Measurements from ENCODE around the gene ARPC2.
A peak's percentile ranks its signal among the peaks of the same experiment; 100 is the strongest.

The ARPC2 gene

DNA sequence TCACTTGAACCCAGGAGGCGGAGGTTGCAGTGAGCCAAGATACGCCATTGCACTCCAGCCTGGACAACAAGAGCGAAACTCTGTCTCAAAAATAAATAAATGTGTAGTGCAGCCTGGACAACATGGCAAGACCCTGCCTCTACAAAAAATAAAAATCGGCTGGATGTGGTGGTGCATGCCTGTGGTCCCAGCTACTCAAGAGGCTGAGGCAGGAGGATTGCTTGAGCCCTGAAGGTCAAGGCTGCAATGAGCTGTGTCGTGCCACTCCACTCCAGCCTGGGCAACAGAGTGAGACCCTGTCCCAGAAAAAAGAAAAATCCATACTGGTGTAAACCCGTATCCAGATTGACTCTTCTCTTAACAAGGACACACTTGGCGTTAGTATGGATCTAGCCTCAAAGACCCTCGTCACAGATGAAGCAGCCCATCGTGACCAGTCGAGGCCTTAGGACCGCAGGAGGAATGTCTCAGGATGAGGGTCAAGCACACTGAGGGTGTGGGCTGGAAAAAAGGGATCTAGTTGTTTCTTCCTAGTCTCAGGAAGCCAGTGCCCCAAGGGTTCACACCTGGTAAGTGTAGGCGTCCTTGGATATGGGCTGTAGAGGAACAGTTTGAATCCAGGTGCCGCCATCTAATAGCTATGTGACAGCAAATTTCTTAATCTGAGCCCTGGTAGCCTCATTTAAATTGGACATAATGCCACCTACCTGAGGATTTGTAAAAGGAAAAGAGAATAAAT lies 39.8 kb downstream of the ARPC2 start:
- DNase-seq, result no peak

DNA sequence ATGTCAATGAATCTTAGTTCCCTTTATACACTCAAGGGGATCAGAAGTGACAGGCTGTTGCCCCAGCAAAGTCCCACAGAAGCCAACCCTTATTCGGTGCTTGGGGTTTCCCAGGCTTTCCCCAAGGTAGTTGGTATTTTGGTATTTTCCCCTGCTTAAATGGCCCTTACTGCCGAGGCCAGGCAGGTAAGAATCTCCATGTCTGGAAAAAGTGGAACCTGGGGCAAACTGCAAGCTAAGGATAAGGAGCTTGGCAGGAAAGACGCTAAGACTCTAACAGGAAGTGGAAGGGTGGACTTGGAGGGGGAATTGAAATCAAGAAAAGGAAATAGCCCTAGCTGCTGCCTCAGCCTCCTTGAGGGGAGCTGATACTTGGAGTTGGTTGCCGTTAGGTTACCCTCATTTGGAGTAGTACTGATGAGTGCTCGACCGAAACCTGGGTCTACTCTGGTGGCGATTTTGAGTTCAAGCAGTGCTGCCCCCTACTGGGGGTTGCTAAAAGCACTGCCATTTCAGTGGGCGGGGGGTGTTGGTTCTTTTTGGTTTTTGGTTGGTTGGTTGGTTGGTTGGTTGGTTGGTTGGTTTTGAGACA lies 40.5 kb downstream of the ARPC2 start:
- peak; percentile 76 to 81 for DNase-seq

DNA sequence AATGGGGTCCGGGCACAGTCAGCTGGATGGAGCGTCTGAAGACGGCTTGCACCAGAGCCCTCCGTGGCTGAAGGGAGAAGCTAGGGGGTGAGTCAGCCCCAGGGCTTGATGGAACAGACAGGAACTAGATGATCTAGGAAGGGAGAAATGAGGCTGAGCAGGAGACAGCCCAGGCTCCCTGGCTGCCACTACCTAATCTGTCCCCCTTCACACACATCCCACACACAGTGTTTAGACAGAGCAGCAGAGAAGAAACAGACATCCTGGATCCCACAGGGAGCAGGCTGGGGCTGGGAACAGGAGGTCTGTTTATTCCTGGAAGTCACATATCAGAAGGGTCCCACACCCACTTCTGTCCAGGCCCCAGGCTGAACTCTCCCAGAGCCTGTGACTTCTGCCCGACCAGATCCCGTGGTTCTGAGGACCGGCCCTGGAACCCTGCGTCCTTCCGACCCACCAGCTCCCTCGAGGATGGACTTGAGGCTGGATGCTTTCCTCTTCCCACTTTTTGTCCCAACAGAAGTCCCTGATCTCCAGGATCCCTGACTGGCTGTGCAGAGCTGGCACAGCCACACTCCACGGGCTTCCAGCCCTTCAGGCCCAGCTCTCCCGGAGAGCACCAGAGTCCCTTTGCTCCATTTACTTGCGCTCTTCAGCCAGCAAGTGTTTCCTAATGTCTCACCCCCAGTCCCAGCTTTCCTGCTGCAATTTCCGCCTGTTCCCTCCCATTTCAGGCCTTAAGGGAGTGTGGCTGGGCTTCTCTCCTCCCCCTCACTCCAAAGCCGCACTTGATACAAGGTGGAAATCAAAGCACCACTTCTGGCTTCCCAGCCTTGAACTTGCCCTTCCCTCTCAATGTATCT lies 42.3 kb downstream of the ARPC2 start:
- DNase-seq, result peak in 1 of 2 donors; percentile 34

DNA sequence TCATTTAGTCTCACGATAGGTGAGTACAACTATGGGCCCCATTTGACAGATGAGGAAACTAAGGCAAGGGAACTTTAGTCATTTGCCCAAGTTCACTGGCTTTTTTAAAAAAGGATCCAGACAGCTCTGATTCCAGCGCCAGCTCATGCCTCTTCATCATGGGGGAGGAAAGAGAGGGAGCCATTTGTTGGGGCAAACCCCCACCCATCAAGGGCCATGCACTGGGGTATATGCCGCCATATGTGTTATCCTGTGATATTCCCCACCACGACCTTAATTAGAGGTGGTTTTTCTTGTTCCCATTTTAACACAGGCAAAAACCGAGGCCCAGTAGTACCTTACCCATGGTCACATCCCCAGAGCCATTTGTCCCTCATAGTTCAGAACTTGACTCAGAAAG lies 43.2 kb downstream of the ARPC2 start:
- no peak for DNase-seq

DNA sequence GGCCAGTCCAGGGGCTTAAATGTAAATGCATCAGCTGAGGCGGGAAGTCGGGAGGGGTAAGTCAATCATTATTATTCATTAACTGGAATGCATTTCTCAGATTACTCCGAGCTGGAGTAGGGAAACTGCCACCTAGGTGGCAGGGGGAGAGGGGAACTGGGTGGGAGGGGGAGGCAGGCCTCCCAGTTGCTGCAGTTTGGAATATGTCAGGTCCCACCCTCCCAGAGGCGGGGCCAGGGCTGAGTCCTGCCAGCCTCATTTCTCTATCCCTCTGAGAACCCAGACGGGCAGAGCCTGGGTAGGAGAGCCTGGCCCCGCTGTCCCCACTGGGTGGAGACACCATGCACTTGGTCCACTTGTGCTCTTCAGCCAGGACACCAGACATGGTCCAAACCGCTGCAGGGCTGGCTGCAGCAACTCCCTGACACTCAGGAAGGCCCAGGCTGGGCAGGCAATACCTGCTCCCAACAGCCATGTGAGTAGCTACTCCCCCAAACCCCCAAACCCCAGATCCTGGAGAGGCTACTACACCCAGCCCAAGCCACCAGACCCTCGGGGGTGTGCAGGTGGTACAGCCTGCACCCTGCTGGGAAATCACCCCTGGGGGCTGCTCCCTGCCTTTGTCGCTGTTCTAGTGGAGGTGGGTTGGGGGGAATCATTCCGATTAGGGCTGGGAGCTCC lies 43.9 kb downstream of the ARPC2 start, which contains the start of gene GPBAR1:
Gene GPBAR1, plus strand, starts transcription at position 274 of the 681 bp plus-strand sequence. CDS start 1,710 bp downstream, outside the sequence.
- no peak for DNase-seq

DNA sequence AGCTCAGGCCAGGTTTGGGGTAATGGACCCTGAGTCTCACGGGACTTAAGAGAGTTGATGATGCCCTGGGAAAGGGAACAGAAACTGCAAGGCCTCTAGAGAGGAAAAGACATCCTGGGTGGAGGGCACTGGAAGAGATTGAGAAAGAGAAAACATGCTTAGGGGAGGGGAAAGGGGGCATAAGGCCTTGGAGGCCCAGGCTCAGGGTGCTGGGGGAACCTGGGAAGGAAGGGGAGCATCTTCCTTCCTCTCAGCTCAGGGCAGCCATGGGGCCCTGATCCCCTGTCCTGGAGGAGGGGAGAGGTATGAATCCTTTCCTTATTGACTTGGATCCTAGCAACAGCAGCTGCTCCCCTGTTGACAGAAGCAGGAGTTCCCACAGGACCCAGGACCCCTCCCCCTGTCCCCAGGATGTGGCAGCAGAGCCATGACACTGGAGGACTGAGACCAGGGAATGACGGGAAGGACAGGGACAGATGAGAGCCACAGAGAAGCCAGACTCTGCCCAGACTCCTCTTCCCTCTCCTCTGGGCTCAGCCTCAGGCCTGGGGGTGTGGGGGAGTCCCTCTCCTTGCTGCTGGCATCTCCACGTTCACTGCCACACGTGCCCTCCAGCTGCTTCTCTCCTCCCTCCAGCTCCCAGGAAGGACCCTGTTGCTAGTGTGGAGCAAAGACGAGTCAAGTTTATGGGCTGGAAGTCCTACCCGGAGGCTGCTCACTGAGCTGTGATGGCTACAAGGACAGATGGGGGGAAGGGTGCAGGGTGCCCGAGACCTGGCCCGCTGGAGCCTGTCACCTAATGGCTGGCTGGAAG lies 44.6 kb downstream of the ARPC2 start:
- no peak for DNase-seq

DNA sequence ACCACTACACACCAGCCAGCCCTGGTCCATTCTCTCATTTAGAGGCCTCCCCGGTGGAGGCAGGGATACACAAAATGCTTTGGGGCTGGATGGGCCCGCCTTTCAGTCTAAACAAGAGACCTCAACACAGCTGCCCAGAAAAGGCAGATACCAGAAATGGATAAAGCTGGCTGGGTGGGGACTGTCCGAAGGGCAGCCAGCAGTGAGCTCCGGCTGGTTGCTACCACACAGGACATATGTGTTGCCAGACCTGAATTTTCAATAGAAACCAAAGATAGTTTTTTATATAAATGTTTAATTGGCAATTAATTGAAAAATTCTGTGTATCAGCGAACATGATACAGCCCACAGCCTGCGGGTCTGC lies 45.2 kb downstream of the ARPC2 start:
- DNase-seq, result no peak

DNA sequence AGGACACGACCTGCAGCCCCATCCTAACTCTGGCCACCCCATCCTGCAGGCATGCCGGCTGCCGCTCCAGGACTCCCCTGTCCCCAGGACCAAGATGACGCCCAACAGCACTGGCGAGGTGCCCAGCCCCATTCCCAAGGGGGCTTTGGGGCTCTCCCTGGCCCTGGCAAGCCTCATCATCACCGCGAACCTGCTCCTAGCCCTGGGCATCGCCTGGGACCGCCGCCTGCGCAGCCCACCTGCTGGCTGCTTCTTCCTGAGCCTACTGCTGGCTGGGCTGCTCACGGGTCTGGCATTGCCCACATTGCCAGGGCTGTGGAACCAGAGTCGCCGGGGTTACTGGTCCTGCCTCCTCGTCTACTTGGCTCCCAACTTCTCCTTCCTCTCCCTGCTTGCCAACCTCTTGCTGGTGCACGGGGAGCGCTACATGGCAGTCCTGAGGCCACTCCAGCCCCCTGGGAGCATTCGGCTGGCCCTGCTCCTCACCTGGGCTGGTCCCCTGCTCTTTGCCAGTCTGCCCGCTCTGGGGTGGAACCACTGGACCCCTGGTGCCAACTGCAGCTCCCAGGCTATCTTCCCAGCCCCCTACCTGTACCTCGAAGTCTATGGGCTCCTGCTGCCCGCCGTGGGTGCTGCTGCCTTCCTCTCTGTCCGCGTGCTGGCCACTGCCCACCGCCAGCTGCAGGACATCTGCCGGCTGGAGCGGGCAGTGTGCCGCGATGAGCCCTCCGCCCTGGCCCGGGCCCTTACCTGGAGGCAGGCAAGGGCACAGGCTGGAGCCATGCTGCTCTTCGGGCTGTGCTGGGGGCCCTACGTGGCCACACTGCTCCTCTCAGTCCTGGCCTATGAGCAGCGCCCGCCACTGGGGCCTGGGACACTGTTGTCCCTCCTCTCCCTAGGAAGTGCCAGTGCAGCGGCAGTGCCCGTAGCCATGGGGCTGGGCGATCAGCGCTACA lies 45.9 kb downstream of the ARPC2 start:
- DNase-seq, result no peak

DNA sequence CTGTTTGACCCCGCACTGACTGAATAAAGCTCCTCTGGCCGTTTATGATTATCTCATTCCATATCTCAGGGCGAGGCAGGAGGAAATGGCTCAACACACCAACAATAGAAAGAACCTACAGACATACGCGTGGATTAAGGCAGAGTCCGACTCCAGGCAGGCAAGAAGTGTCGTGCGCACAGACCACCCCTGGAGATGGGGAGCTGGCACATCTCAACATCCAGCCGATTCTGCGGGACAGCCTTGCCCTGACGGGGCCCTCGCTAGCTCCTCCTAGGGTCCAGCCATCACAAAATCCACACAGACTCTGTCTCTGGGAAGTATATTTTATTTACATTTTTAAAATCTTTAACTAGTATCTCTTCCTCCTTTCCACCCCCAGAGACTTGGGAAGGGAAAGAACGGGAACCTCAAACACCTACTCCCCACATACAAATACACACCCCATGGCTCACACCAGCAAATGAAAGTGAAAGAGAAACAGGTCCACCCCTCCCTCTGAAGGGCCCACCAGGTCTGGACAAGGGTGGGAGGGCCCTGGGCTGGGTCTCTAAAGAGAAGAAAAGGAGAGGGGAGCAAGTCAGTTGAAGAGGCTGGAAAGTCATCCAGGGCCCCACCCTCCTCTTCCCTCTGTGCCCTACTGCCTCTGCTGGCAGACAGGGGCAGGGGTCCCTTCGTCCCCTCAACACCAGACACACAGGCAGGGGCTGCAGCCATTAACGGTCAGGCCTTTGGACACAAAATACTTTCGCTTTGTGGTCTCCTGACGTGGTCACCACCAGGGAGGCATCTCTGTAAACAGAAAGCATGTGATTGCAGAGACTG lies 47.0 kb downstream of the ARPC2 start:
- peak in 1 of 2 donors; percentile 18 for DNase-seq

DNA sequence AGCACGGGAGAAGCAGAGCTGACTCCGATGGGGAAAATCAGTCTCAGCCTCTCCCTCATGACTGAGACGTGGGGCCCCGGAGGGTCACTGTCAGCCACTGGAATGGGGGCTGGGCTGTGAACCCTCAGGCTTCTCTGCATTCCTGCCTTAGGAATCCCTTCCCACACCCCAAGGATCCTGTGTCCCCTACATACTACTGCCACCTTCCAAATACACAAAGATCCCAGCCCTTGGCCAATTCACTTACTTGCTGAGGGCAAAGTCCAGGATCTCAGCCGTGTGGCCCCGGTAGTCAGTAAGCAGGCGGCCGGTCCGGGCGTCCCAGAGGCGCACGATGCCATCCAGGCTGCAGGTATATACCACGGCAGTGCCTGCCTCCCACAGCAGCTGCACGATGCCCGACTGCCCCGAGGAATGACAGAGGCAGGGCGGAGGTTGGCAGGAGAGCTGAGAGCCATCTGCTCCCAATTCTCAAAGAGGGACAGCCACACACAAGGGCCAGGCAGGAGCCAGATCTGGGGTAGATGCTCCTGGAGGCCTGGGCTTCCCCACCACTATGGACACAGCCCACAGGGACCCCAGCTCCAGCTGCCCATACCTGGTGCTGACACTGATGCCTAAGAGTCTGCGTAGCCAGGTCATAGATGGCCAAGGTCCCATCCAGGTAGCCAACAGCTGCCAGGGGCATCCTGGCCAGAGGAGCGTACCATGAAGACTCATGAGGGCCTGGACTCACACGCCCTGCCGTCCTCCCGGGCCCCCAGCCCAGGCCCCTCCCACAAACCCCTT lies 48.0 kb downstream of the ARPC2 start:
- DNase-seq, result no peak

DNA sequence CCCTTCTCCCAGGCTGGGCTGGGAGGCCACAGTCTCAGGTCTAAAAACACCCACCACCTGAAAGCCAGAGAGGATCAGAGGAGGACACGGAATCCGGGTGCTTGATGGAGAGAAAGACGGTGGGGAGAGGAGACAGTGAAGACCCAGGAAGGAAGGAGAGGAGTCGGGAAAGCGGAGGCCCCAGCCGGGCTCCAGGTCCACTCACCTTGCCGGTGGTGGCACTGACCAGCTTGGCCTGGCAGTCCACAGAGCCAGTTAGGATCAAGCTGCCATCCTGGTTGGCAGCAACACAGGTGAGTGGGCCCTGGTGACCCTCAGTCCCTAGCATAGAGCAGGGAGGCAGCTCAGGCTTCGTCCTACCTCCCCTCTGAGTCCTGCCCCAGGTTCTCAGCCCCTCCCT lies 48.6 kb downstream of the ARPC2 start:
- no peak for DNase-seq

DNA sequence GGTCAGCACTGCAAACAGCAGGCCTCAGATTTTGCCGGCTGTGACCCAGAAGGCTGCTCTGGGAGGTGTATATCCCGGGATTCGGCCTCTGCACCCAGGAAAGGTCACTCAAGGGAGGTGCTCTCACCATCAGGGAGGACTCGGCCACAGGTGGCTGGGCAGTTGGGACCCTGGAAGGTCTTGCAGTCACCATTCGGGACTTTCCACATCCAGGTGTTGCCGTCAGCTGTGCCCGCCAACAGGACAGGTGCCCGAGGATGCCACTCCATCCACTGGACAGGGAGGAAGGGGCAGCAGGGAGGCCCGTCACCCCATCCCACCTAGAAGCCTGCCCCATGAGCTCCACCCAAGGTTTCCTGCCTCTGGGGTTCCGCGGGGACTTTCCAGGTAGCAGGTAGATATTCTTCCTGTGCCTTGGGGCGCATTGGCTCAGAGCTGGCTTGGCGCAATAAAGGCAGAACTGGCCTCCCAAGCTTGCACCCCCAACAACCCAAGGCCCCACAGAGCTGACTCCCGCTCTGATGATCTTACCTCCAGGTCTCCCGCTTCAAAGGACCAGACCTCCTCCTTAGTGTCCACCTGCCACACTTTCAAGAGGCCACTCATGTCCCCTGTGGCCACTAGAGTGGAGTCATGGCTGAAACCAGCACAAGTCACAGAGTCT lies 49.5 kb downstream of the ARPC2 start:
- DNase-seq, result no peak

DNA sequence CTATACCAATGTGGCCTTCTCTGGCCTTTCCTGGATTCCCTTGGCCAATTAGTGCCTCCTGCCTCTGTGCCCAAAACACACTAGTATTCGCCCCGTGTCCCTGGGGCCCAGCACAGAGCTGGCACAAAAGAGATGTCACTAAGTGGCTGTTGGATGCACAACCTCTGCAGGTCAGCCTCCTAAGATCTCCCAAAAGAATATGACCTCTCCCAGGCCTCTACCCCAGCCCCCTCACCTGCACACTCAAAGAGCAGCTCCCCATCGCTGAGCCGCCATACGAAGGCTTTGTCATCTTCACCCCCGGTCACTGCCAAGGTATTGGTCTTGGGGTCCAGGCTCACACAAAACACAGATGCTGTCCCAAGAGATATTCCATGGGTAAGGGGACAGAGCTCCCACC lies 50.3 kb downstream of the ARPC2 start:
- DNase-seq, result no peak

DNA sequence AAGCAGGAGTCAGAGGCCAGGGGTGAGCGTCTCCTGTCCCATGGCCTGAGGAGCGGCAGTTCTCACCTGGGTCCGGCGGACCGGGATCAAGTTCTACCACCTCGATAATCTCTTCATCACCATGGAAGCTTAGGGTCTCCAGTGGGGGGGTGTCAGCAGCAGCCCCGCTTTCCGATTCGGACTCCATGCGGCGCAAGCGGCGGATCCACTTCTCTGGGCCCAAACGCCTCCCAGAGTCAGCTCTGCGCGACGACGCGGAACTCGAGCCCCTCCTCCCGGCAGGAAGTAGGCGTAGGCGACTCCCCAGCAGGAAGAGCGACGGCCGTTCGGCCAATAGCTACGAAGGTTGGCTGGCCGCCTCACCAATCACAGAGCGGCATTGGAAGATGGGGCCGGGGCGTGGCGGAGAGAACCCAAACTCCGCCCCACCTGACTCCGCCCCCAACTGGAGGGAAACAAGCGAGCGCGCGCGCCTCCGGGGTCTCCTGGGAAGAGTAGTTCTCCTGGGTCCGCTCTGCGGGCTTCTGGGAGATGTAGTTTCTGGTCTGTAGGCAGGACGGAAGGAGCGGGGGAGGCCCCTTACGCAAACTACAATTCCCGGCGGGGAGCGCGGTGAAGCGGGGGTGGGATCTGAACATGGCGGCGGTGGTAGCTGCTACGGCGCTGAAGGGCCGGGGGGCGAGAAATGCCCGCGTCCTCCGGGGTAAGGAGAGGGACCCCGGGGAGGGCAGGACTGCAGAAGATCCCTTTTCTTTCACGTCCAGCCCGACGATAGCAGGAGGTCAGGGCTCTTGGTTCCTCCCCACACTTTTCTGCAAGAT lies 53.1 kb downstream of the ARPC2 start, which contains the start of the genes AAMP and PNKD:
Gene AAMP, minus strand, starts transcription at position 238 of the 821 bp plus-strand sequence. Its CDS starts 51 bp downstream, at position 187.
Gene PNKD, plus strand, starts transcription at position 620 of the 821 bp plus-strand sequence. Its CDS starts 17 bp downstream, at position 637.
- DNase-seq, result peak; percentile 100

DNA sequence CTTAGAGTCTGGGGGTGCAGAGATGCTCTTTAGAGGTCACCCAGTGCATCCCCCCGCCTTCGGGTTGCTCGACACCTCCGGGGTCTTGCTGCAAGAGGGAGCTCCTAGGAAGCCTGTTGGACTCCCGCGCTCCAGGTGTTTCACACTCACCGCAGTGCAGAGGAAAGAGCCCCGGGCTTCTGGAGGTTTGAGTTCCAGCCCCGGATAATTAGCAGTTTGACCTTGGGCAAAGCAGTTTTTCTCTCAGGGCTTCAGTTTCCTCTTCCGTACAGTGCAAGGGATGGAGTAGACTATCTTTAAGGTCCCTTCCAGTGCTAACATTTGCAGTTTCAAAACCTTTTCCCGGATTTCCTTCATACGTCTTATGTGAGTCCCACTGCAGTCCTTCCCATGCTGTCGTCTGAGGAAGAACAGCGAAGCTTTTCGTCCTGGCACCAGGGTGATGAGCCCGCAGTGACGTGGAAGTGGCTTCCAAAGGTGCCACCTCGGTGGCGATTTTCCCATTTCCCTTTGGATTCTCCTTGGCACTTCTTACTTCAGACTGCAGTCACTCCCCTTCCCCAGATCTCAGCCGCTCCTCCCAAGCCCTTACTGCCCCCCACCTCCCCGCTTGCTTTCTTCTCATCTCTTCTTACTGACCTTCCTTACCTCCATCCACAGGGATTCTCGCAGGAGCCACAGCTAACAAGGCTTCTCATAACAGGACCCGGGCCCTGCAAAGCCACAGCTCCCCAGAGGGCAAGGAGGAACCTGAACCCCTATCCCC lies 53.9 kb downstream of the ARPC2 start:
- DNase-seq, result no peak

DNA sequence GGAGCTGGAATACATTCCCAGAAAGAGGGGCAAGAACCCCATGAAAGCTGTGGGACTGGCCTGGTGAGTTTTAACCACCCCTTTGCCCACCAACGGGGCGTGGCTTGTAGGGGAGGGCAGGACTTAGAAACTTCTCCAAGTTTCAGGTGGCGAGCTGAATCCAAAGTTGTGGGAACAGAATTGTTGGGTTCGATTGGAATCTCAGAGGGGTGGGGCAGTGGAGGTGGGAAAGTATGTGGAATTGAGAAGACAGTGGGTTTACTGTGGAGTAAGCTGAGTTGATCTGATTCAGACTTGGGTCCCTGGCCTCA lies 54.5 kb downstream of the ARPC2 start:
- DNase-seq, result no peak

All from CD4-positive, alpha-beta T cell treated with Interleukin-4 for 1 hour (primary cell).